PFSK-1 (cell line): ENCODE results near the gene KLHL1.

ENCODE experiments used
- TAF1 ChIP-seq: IDR thresholded peaks from 2 replicates; pipeline ENCODE4 v1.6.1; 2012; ENCODE audit warnings: low read length, control low read depth, borderline replicate concordance; ENCODE audit not compliant: insufficient read depth
- TF ChIP-seq, protein P1 (sequence below), 2 experiments: IDR thresholded peaks; 2 replicates each; pipeline versions ENCODE4 v1.6.1 to v1.8.0; 2011 to 2012; ENCODE audit warnings: low read depth in 2 of 2, low read length in 2 of 2, control low read depth in 1 of 2, inconsistent platforms in 1 of 2, mild to moderate bottlenecking in 1 of 2, moderate library complexity in 1 of 2; ENCODE audit not compliant: insufficient read depth in 1 of 2

DNA sequence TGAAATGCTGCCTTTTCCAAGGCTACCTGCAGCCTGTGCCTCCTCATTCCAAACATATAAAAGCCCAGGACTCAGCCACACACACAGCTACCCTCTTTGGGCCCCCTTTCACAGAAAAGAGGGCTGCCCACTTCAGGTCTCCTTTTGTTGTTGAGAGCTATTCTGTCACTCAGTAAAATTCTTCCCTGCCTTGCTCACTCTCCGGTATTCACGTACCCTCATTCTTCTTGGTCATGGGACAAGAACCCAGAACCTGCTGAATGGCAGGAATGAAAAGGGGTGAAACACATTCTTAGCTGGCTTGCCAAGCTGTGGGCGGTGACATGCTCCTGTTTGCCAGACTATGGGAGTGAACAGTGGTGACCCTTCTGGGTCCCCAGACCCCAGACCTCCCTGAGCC is 338.6 kb downstream of the KLHL1 start:
- TF ChIP-seq TAF1, result no peak
- TF ChIP-seq, protein P1, sequence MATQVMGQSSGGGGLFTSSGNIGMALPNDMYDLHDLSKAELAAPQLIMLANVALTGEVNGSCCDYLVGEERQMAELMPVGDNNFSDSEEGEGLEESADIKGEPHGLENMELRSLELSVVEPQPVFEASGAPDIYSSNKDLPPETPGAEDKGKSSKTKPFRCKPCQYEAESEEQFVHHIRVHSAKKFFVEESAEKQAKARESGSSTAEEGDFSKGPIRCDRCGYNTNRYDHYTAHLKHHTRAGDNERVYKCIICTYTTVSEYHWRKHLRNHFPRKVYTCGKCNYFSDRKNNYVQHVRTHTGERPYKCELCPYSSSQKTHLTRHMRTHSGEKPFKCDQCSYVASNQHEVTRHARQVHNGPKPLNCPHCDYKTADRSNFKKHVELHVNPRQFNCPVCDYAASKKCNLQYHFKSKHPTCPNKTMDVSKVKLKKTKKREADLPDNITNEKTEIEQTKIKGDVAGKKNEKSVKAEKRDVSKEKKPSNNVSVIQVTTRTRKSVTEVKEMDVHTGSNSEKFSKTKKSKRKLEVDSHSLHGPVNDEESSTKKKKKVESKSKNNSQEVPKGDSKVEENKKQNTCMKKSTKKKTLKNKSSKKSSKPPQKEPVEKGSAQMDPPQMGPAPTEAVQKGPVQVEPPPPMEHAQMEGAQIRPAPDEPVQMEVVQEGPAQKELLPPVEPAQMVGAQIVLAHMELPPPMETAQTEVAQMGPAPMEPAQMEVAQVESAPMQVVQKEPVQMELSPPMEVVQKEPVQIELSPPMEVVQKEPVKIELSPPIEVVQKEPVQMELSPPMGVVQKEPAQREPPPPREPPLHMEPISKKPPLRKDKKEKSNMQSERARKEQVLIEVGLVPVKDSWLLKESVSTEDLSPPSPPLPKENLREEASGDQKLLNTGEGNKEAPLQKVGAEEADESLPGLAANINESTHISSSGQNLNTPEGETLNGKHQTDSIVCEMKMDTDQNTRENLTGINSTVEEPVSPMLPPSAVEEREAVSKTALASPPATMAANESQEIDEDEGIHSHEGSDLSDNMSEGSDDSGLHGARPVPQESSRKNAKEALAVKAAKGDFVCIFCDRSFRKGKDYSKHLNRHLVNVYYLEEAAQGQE (IDR thresholded peaks at IDR 0.05; ENCODE audit: insufficient read depth in 1 of 2, low read depth in 2 of 2, low read length in 2 of 2), result no peak
